Subcutaneous abdominal adipose tissue (tissue), 5 donors: ENCODE measurements around the gene PPP1R3G.
"Not testable (repeated sequence)": the region's sequence is repeated elsewhere in the genome, so short reads cannot be mapped to it uniquely, and the experiment has no call there.

Source experiments
- H3K27ac ChIP-seq: one replicate; pipeline ENCODE4 v1.7.0; 2013; ENCODE audit warnings: low read depth, mild to moderate bottlenecking, inconsistent platforms, low read length, moderate library complexity
- H3K27me3 ChIP-seq, 5 donors: one replicate each; pipeline ENCODE4 v1.7.0; 2013; ENCODE audit warnings: low read length in 5 of 5, inconsistent platforms in 1 of 5; ENCODE audit not compliant: control insufficient read depth in 5 of 5, insufficient read depth in 4 of 5
- H3K36me3 ChIP-seq, 5 donors: one replicate each; pipeline ENCODE4 v1.7.0; 2013; ENCODE audit warnings: low read length in 5 of 5; ENCODE audit not compliant: control insufficient read depth in 5 of 5, insufficient read depth in 5 of 5
- H3K4me1 ChIP-seq, 5 donors: one replicate each; pipeline ENCODE4 v1.7.0; 2013; ENCODE audit warnings: low read length in 5 of 5, mild to moderate bottlenecking in 3 of 5, moderate library complexity in 1 of 5; ENCODE audit not compliant: control insufficient read depth in 5 of 5, insufficient read depth in 5 of 5
- H3K4me3 ChIP-seq, 5 donors: one replicate each; pipeline ENCODE4 v1.7.0; 2013; ENCODE audit warnings: low read length in 5 of 5, low read depth in 1 of 5
- H3K9ac ChIP-seq, 5 donors: one replicate each; pipeline ENCODE4 v1.7.0; 2013; ENCODE audit warnings: low read length in 5 of 5, mild to moderate bottlenecking in 4 of 5, moderate library complexity in 3 of 5
- H3K9me3 ChIP-seq, 5 donors: one replicate each; pipeline ENCODE4 v1.7.0; 2013; ENCODE audit warnings: low read length in 5 of 5; ENCODE audit not compliant: control insufficient read depth in 5 of 5
- donor health status: healthy.
- donor health status: healthy.
- donor health status: healthy.
- donor health status: healthy.
- donor health status: healthy.

Gene PPP1R3G

GRCh38 chr6:5112066-5112799 is 27.1 kb downstream of the PPP1R3G start:
- Histone ChIP-seq H3K4me3 (no peak overlapping the region), H3K9ac (no peak overlapping the region), H3K27ac (no peak overlapping the region), H3K4me1 (peaks cover 0 to 4% (median 0%) of the 10 kb centered on the region in 5 donors), H3K36me3 (peaks cover 0 to 39% (median 21%) of the 10 kb centered on the region in 5 donors), H3K27me3 (no peaks in the 10 kb centered on the region), H3K9me3 (no peaks in the 10 kb centered on the region)

DNA sequence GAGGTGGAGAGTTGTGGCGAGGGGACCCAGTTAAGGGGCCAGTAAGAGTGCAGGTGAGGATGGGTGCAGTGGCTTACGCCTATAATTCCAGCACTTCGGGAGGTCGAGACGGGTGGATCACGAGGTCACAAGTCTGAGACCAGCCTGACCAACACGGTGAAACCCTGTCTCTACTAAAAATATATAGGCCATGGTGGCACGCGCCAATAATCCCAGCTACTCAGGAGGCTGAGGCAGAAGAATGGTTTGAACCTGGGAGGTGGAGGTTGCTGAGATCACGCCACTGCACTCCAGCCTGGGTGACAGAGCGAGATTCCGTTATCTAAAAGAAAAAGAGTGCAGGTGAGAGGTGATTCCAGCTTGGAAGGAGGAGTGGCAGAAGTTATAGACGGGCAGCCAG is 28.0 kb downstream of the PPP1R3G start:
- no peaks in the 10 kb centered on the region for H3K9me3 ChIP-seq
- H3K36me3 ChIP-seq: peaks cover 0 to 36% (median 21%) of the 10 kb centered on the region in 5 donors
- H3K4me1 ChIP-seq: peaks cover 0 to 4% (median 0%) of the 10 kb centered on the region in 5 donors
- no peak overlapping the region for H3K27ac ChIP-seq
- H3K9ac ChIP-seq: no peak overlapping the region
- H3K27me3 ChIP-seq: no peaks in the 10 kb centered on the region
- no peak overlapping the region for H3K4me3 ChIP-seq

GRCh38 chr6:5115168-5115567 is 30.0 kb downstream of the PPP1R3G start:
- no peak overlapping the region for H3K9ac ChIP-seq
- no peak overlapping the region for H3K27ac ChIP-seq
- peaks cover 0 to 4% (median 0%) of the 10 kb centered on the region in 5 donors for H3K4me1 ChIP-seq
- H3K9me3 ChIP-seq: no peaks in the 10 kb centered on the region
- peaks cover 0 to 22% (median 17%) of the 10 kb centered on the region in 5 donors for H3K36me3 ChIP-seq
- H3K4me3 ChIP-seq: no peak overlapping the region
- no peaks in the 10 kb centered on the region for H3K27me3 ChIP-seq

DNA sequence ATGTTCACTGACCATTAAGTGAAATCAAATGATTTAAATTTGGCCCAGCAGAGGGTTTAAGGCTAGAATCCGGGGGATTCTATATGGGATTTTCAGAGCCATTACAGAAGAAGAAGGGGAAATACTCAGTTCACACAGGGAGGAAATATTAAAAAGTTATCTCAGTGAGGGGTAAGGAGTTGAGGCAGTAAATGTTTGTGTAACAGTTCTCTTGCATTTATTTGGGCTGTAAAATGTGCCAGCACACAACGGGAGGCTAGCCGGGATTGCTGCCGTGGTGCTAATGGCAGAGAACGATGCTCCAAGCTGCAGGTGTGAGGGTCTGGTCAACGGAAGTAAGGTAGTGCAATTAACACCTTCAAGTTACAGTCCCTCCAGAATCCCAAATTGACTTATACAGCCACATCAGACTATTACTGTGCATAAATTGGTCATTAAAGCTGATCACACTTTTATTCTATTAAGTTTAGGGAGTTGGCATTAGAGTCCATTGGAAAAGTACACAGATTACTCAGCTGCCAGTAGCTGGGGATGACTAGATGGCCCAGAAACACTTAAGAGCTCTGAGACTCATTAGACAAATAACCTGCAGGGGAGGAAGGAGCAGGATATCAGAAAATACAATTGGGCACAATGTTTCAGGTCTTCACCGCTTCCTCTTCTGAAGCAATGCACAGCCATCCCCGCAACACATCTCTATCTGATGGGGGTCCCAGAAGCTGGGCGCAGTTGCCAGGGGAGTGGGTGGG is 31.3 kb downstream of the PPP1R3G start:
- no peaks in the 10 kb centered on the region for H3K27me3 ChIP-seq
- H3K9ac ChIP-seq: no peak overlapping the region
- H3K4me1 ChIP-seq: peaks cover 0 to 8% (median 0%) of the 10 kb centered on the region in 5 donors
- H3K27ac ChIP-seq: no peak overlapping the region
- H3K4me3 ChIP-seq: no peak overlapping the region
- peaks cover 0 to 13% (median 10%) of the 10 kb centered on the region in 5 donors for H3K36me3 ChIP-seq
- no peaks in the 10 kb centered on the region for H3K9me3 ChIP-seq

DNA sequence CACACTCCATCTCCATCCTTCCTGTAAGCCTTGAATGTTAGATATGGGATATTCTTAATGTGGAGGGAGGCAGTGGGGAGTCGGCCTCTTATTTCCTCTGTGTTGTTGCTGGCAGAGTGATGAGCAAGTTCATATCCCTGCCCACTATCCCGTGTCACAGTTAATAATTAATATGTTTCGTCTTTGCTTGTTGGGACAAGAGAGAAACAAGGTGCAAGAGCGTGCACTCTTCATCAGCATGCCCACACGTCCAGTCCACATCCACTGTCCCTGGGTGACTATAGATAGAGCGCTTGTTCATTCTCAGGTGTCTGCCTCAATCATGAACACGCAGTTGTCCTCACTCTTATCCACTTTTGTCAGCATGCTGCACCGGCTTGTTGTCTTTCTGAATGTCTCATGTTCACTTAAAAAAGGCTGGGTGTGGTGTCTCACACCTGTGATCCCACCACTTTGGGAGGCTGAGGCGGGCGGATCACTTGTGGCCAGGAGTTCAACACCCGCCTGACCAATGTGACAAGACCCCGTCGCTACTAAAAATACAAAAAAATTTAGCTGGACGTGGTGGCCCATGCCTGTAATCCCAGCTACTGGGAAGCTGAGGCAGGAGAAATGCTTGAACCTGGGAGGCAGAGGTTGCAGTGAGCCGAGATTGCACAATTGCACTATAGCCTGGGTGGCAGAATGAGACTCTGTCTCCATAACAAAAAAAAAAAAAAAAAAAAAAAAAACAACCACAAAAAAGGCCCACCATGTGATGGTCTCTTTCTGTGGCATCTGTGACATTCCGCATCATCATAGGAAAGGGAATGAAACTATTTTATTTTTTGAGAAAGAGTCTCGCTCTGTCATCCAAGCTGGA is 34.2 kb downstream of the PPP1R3G start:
- Histone ChIP-seq H3K4me3 (no peak overlapping the region), H3K36me3 (peaks cover 0 to 6% (median 0%) of the 10 kb centered on the region in 5 donors), H3K4me1 (peaks cover 0 to 22% (median 0%) of the 10 kb centered on the region in 5 donors), H3K27ac (no peak overlapping the region), H3K9me3 (no peaks in the 10 kb centered on the region), H3K9ac (no peak overlapping the region), H3K27me3 (no peaks in the 10 kb centered on the region)

- H3K9ac ChIP-seq: no peak overlapping the region
- no peak overlapping the region for H3K27ac ChIP-seq
- peaks cover 0 to 6% (median 0%) of the 10 kb centered on the region in 5 donors for H3K36me3 ChIP-seq
- no peak overlapping the region for H3K4me3 ChIP-seq
- no peaks in the 10 kb centered on the region for H3K9me3 ChIP-seq
- no peaks in the 10 kb centered on the region for H3K27me3 ChIP-seq
- peaks cover 0 to 24% (median 2%) of the 10 kb centered on the region in 5 donors for H3K4me1 ChIP-seq
Measured at GRCh38 chr6:5120011-5120410, 34.9 kb downstream of the PPP1R3G start.

GRCh38 chr6:5120543-5120942 is 35.4 kb downstream of the PPP1R3G start:
- H3K9me3 ChIP-seq, H3K27ac ChIP-seq, H3K4me3 ChIP-seq, H3K36me3 ChIP-seq, H3K27me3 ChIP-seq, H3K9ac ChIP-seq: not testable (repeated sequence)
- H3K4me1 ChIP-seq: peaks cover 0 to 28% (median 6%) of the 10 kb centered on the region in 5 donors

GRCh38 chr6:5121479-5121878 is 36.3 kb downstream of the PPP1R3G start:
- Histone ChIP-seq H3K27me3 (no peaks in the 10 kb centered on the region), H3K9me3 (no peaks in the 10 kb centered on the region), H3K9ac (no peak overlapping the region), H3K36me3 (peaks cover 0 to 6% (median 0%) of the 10 kb centered on the region in 5 donors), H3K4me3 (no peak overlapping the region), H3K4me1 (peaks cover 0 to 31% (median 9%) of the 10 kb centered on the region in 5 donors), H3K27ac (no peak overlapping the region)

GRCh38 chr6:5121956-5122355 is 36.8 kb downstream of the PPP1R3G start:
- Histone ChIP-seq H3K9me3 (no peaks in the 10 kb centered on the region), H3K27ac (no peak overlapping the region), H3K4me3 (no peak overlapping the region), H3K27me3 (no peaks in the 10 kb centered on the region), H3K36me3 (peaks cover 0 to 6% (median 0%) of the 10 kb centered on the region in 5 donors), H3K4me1 (peaks cover 0 to 29% (median 9%) of the 10 kb centered on the region in 5 donors), H3K9ac (no peak overlapping the region)
